HL-60/S4 treated with phorbol 12-myristate 13-acetate at 8.2 ng/mL for 4 days and 3 days (cell line): ENCODE results near the gene ZDHHC14.
"Not testable (repeated sequence)": the region's sequence is repeated elsewhere in the genome, so short reads cannot be mapped to it uniquely, and the experiment has no call there.

Experiments
- in situ Hi-C: fragments of 300-500 bp; cut with MboI; formaldehyde crosslinking; loops from 2 replicates; pipeline ENCODE4 v1.15.0; 2022; ENCODE audit warnings: low sequenced_read_pairs

Gene ZDHHC14

GRCh38 chr6:157706883-157707282 is 325.9 kb downstream of the ZDHHC14 start:
- in situ Hi-C loops: no loop called here

GRCh38 chr6:157707576-157707975 is 326.6 kb downstream of the ZDHHC14 start:
- in situ Hi-C loops: no loop called here

- in situ Hi-C loops: no loop called here
These were observed 327.2 kb downstream of the ZDHHC14 start for GRCh38 chr6:157708239-157708638.

- in situ Hi-C loops: no loop called here
These were observed 327.9 kb downstream of the ZDHHC14 start for GRCh38 chr6:157708933-157709332.

GRCh38 chr6:157709555-157709954 is 328.6 kb downstream of the ZDHHC14 start:
- in situ Hi-C loops: no loop called here

GRCh38 chr6:157710604-157711003 is 329.6 kb downstream of the ZDHHC14 start:
- in situ Hi-C loops: no loop called here

- in situ Hi-C loops: no loop called here
These were observed 330.1 kb downstream of the ZDHHC14 start for GRCh38 chr6:157711060-157711459.

- in situ Hi-C loops: no loop called here
These were observed 331.8 kb downstream of the ZDHHC14 start for GRCh38 chr6:157712585-157713295.

- in situ Hi-C loops: no loop called here
These were observed 332.6 kb downstream of the ZDHHC14 start for GRCh38 chr6:157713451-157714152.

GRCh38 chr6:157714153-157714490 is 333.1 kb downstream of the ZDHHC14 start:
- in situ Hi-C loops: no loop called here

- in situ Hi-C loops: no loop called here
These were observed 334.8 kb downstream of the ZDHHC14 start for GRCh38 chr6:157715728-157716164.

GRCh38 chr6:157716251-157716995 is 335.4 kb downstream of the ZDHHC14 start:
- in situ Hi-C loops: no loop called here

GRCh38 chr6:157717340-157717748 is 336.4 kb downstream of the ZDHHC14 start:
- in situ Hi-C loops: no loop called here

- in situ Hi-C loops: no loop called here
These were observed 337.7 kb downstream of the ZDHHC14 start for GRCh38 chr6:157718503-157719187.

- in situ Hi-C loops: not testable (repeated sequence)
These were observed 340.0 kb downstream of the ZDHHC14 start for GRCh38 chr6:157720964-157721363.

- in situ Hi-C loops: no loop called here
These were observed 340.4 kb downstream of the ZDHHC14 start for GRCh38 chr6:157721426-157721825.

- in situ Hi-C loops: no loop called here
These were observed 340.8 kb downstream of the ZDHHC14 start for GRCh38 chr6:157721830-157722229.

- in situ Hi-C loops: no loop called here
These were observed 342.4 kb downstream of the ZDHHC14 start for GRCh38 chr6:157723376-157723775.

- in situ Hi-C loops: no loop called here
These were observed 343.3 kb downstream of the ZDHHC14 start for GRCh38 chr6:157724138-157724820.

- in situ Hi-C loops: no loop called here
These were observed 344.2 kb downstream of the ZDHHC14 start for GRCh38 chr6:157724960-157725741.
